Muscle of leg (tissue), 11 donors: Measurements from ENCODE around the gene CISD2. TPM values are rescaled to one million over a fixed set of nuclear protein-coding genes. Genes with fewer than 3 reads are reported as not detected.
"Not testable (repeated sequence)": the region's sequence is repeated elsewhere in the genome, so short reads cannot be mapped to it uniquely, and the experiment has no call there.

Experiments used
- DNase-seq: peaks from one replicate; pipeline ENCODE4 v3.0.0; 2013
- H3K27ac ChIP-seq: one replicate; pipeline ENCODE4 v1.5.1; 2013; ENCODE audit warnings: mild to moderate bottlenecking, low read length, control low read depth
- H3K27me3 ChIP-seq: one replicate; pipeline ENCODE4 v1.6.1; 2013; ENCODE audit warnings: low read length; ENCODE audit not compliant: control insufficient read depth, insufficient read depth
- H3K36me3 ChIP-seq: one replicate; pipeline ENCODE4 v1.6.1; 2013; ENCODE audit warnings: low read length; ENCODE audit not compliant: control insufficient read depth, insufficient read depth
- H3K4me1 ChIP-seq: one replicate; pipeline ENCODE4 v1.6.1; 2013; ENCODE audit warnings: low read length; ENCODE audit not compliant: control insufficient read depth, insufficient read depth
- H3K4me3 ChIP-seq: one replicate; pipeline ENCODE4 v1.5.1; 2013; ENCODE audit warnings: low read length, control low read depth
- H3K9me3 ChIP-seq: replicated peaks from 2 replicates; pipeline ENCODE4 v1.6.1; 2013; ENCODE audit warnings: low read depth, low read length; ENCODE audit not compliant: control insufficient read depth
- WGBS: methylation state at CpG from one replicate; pipeline ENCODE4 v1.1.5; 2013; ENCODE audit warnings: missing lambda C conversion rate; ENCODE audit not compliant: insufficient coverage; 5-methylcytosine and 5-hydroxymethylcytosine counted together
- polyA plus RNA-seq, 8 donors: library from polyadenylated mRNA; unstranded; fragments of 120-200 nt; gene quantifications; one replicate each; pipeline versions ENCODE4 v1.2.1 to v1.2.3, GENCODE V29; 2013; ENCODE audit warnings: inconsistent platforms in 1 of 8, low replicate concordance in 1 of 8; ENCODE audit not compliant: insufficient read length in 8 of 8, insufficient read depth in 1 of 8
- total RNA-seq: library from RNA; stranded (reverse); fragments of 120-200 nt; gene quantifications from one replicate; pipeline ENCODE4 v1.2.4, GENCODE V29; 2013

CISD2 gene
- total and polyA plus RNA-seq, 9 donors: 15.4 to 29.6 (median 25.9) TPM

DNA sequence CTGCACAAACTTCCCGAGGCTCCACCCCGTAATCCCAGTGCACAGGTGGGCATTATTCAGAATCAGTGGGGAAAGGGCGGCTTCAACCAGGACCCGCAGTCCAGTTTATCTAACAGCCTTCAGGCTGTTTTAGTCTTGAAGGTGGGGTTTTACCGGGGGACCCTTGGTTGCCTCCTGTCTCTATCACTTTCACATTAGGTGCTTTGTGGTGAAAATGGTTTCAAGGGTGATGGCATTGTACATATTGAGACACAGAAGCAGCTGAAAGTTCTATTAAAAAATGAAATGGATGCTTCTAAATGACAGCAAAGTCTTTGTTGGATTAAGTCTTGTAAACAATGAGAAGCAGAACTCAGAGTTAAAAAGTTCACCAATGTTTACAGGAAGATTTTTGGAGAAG, 27.8 kb downstream of the CISD2 start:
- WGBS: 100% methylated on average over 3 of the region's 5 CpGs
- DNase-seq, H3K9me3 ChIP-seq, H3K4me3 ChIP-seq, H3K27me3 ChIP-seq, H3K4me1 ChIP-seq, H3K36me3 ChIP-seq, H3K27ac ChIP-seq: not testable (repeated sequence)

DNA sequence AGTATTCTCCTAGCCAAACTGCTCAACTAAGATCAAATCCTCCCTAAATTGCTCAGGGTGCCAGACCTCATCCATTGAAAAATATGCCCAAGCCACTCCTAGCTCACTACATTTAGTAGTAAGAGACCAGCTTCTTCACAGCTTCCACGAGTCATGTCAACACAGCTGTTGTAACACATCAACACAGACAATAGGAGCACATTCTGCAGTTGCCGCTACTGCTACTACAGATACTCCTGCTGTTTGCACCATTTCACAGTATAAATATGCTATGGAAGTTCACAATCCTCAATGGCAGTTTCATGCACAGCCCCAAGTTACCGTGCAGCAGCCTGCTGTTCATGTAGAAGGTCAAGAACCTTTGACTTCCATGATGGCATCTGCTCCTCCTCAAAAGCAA, 28.8 kb downstream of the CISD2 start:
- H3K36me3 ChIP-seq, H3K27me3 ChIP-seq, H3K9me3 ChIP-seq, H3K4me1 ChIP-seq, H3K27ac ChIP-seq, H3K4me3 ChIP-seq: not testable (repeated sequence)
- peak; percentile 14 for DNase-seq
- WGBS: 75% methylated on average over 2 of the region's 3 CpGs

DNA sequence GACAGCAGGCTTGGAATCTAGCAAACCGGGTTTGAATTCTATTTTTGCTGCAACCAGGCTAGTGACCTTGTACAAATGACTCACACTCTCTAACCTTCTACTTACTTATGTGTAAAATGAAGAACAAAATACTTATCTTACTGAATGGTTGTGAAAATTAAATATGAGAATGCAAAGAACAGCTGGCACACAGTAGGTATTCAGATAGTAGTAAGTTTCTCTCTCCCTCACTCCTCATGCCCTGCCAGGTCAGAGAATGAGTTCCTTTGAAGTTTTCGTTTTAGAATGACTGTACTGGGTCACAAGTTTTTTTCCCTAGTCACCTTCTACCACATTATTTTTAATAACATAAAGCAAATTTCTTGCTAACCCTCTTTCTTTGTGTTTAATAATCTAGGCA, 33.0 kb downstream of the CISD2 start:
- H3K36me3 ChIP-seq: no peaks in the 10 kb centered on the region
- DNase-seq: no peak
- no peaks in the 10 kb centered on the region for H3K4me1 ChIP-seq
- WGBS: no CpG with 5 or more reads among the region's 2 CpGs
- H3K27ac ChIP-seq: no peak overlapping the region
- H3K4me3 ChIP-seq: no peak overlapping the region
- H3K9me3 ChIP-seq: no peaks in the 10 kb centered on the region
- H3K27me3 ChIP-seq: no peaks in the 10 kb centered on the region

DNA sequence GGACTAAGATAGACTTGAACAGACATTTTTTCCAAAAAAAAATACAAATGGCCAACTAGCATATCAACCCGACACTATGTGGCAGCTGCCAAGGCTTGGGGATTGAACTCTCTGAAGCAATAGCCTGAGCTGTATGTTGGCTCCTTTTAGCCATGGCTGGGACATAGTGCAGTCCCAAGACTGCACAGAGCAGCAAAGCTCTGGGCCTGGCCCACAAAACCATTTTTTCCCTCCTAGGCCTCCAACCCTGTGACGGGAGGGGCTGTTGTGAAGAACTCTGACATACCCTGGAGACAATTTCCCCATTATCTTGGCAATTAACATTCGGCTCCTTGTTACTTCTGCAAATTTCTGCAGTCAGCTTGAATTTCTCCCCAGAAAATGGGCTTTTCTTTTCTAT, 50.1 kb downstream of the CISD2 start:
- Histone ChIP-seq H3K4me3 (no peak overlapping the region), H3K27me3 (no peaks in the 10 kb centered on the region), H3K27ac (no peak overlapping the region), H3K36me3 (no peaks in the 10 kb centered on the region), H3K4me1 (no peaks in the 10 kb centered on the region), H3K9me3 (no peaks in the 10 kb centered on the region)
- 66% methylated on average over 3 of the region's 3 CpGs for WGBS
- no peak for DNase-seq

DNA sequence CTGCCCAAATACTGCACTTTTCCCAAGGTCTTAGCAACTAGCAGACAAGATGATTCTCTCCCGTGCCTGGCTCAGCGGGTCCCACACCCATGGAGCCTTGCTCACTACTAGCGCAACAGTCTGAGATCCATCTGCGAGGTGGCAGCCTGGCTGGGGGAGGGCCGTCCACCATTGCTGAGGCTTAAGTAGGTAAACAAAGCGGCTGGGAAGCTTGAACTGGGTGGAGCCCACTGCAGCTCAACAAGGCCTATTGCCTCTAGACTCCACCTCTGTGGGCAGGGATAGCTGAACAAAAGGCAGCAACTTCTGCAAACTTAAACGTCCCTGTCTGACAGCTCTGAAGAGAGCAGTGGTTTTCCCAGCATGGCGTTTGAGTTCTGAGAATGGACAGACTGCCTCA, 50.9 kb downstream of the CISD2 start:
- not testable (repeated sequence) for H3K9me3 ChIP-seq, H3K4me3 ChIP-seq, H3K36me3 ChIP-seq, H3K4me1 ChIP-seq, H3K27me3 ChIP-seq, H3K27ac ChIP-seq, DNase-seq
- 88% methylated on average over 7 of the region's 8 CpGs for WGBS

DNA sequence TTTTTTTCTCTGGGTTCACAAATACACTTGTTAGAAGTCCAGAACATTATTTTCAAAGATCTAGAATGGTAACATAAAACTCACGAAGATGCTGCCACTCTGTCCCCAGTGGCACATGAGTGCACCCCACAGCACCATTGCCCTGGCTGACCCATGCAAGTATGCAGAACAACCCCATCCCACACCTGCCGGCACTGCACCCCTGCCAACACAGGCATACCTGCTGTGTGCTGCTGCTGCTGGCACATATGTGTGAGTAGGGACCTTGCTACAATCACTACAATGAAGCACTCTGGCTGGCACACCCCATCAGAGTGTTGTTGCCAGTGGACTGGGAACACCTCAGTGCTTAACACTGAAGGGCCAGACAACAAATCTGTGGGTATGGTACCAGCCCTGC, 66.9 kb downstream of the CISD2 start:
- H3K4me1 ChIP-seq: no peaks in the 10 kb centered on the region
- WGBS: 89% methylated on average over 1 of the region's 2 CpGs
- H3K36me3 ChIP-seq: no peaks in the 10 kb centered on the region
- H3K9me3 ChIP-seq: no peaks in the 10 kb centered on the region
- no peak overlapping the region for H3K27ac ChIP-seq
- H3K4me3 ChIP-seq: no peak overlapping the region
- DNase-seq: no peak
- no peaks in the 10 kb centered on the region for H3K27me3 ChIP-seq

DNA sequence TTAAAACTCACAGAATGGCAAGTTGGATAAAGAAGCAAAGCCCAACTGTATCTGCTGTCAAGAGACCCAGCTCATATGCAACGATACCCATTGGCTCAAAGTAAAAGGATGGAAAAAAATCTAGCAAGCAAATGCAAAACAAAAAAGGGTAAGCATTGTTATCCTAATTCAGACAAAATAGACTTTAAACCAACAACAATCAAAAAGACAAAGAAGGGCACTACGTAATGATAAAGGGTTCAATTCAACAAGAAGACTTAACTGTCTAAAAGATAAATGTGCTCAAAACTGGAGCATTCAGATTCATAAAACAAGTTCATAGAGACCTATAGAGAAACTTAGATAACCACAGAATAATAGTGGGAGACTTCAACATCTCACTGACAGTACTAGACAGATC, 69.3 kb downstream of the CISD2 start:
- H3K27me3 ChIP-seq, H3K4me1 ChIP-seq, H3K36me3 ChIP-seq, H3K9me3 ChIP-seq, DNase-seq, H3K4me3 ChIP-seq, H3K27ac ChIP-seq: not testable (repeated sequence)
- 80% methylated on average over 1 of the region's 2 CpGs for WGBS

Other genes with a start within 250 kb of the CISD2 start
- 25.8 TPM for gene MANBA, start 108.0 kb upstream of the CISD2 start, total RNA-seq
- 10 to 100 TPM in 5 of 8 donors, 1 to 10 TPM in 3; 7.7 to 17.4 (median 10.7) TPM for gene MANBA, start 108.0 kb upstream of the CISD2 start, polyA plus RNA-seq
- gene UBE2D3, start 41.4 kb upstream of the CISD2 start, total RNA-seq: 262 TPM
- 100 to 1,000 TPM; 216 to 281 (median 261) TPM for gene UBE2D3, start 41.4 kb upstream of the CISD2 start, polyA plus RNA-seq
- 2.6 TPM for gene SLC9B1, start 150.7 kb downstream of the CISD2 start, total RNA-seq
- 1 to 10 TPM; 1.4 to 2.5 (median 1.7) TPM for gene SLC9B1, start 150.7 kb downstream of the CISD2 start, polyA plus RNA-seq
- 9.4 TPM for gene SLC9B2, start 207.8 kb downstream of the CISD2 start, total RNA-seq
- gene SLC9B2, start 207.8 kb downstream of the CISD2 start, polyA plus RNA-seq: 10 to 100 TPM in 5 of 8 donors, 1 to 10 TPM in 3; 8.4 to 11.9 (median 10.6) TPM
- 66.2 TPM for gene BDH2, start 230.8 kb downstream of the CISD2 start, total RNA-seq
- 10 to 100 TPM; 34.1 to 54.1 (median 45.4) TPM for gene BDH2, start 230.8 kb downstream of the CISD2 start, polyA plus RNA-seq